ENCODE data around the gene ATG4B. TPM values are rescaled to one million over a fixed set of nuclear protein-coding genes. Genes with fewer than 3 reads are reported as not detected.

Gene ATG4B
- total RNA-seq, 2 experiments from 2014 or later = 86.5 to 89.4 TPM

DNA sequence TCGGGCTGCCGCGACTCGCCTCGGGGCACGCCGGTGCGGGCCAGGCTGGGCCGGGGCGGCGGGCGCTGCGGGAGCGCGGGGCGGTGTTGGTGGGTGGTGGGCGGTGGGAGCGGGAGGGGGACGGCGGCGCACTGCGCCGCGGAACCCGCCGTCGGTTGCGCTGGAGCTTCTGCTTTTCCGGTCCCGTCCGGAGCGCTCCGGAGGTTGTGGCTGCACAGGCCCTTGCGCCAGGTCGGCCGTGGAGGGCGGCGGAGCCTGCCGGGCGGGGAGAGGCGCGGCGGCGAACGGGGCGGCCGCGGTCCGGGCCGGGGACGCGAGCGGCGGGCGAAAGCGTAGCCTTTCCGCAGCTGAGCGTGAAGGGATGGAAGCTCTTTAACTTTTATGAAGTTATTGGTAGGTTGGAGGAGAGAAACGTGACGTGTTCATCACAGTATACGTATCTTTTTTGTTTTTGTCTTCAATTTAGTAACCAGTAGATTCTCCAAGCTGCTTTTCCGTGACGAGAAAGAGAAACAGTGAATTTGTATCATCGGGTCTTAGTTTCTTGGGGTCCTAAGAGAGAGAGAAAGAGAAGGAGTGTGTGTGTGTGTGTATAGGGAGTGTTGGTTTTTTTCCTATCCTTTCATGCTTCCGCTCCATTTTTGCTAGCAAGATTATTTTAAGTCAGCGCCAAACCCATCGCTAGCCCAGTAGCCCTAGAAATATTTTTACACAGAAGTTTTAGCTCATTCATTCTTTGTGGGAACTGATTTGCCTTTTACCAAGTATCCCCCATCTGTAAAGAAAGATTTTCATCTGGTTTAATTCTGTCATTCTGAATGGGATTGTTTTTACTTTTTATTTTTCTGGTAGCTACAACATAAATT is 535 bp downstream of the ATG4B start:
- POLR2A ChIA-PET = interaction anchor here (0.6 to 4.2 kb wide), 8 partner anchors 9 to 488 kb away, joined by 3 to 28 read pairs (median 9); partner anchors contain the start of genes DTYMK, HDLBP, ING5 and PPP1R7
- H3K4me3 ChIP-seq (ENCODE audit: low read length) = peak overlapping the region; percentile 76

DNA sequence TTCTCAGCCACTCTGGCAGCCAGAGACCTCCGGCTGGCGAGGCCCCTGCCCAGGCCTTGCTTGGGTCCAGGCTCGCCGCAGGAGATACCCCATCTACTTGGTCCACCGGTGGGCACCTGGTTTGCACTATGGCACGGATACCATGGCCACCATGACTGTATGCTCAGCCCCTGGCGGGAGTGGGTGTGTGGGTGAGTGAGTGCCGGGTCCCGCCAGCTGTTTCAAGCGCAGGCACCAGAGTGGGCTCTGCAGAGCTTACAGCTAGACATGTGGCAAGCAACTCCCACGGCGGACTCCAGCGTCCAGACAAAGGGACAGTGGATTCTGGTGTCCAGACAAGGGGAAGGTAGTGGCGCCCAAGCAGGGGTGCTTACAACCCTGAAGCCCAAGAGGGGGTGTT is 1.4 kb downstream of the ATG4B start:
- Histone ChIP-seq H3K27me3 (ENCODE audit: control insufficient read depth in 1 of 2, insufficient read depth in 2 of 2, low read length in 2 of 2) (no peaks in the 10 kb centered on the region), H3K4me1 (ENCODE audit: insufficient read depth, low read length) (peaks cover 45% of the 10 kb centered on the region), H3K4me3 (ENCODE audit: low read length) (no peak overlapping the region), H3K36me3 (ENCODE audit: insufficient read depth, low read length) (peaks cover 5% of the 10 kb centered on the region), H3K9me3 (ENCODE audit: control insufficient read depth in 1 of 2, insufficient read depth in 1 of 2, low read length in 2 of 2) (no peaks in the 10 kb centered on the region), H3K27ac (ENCODE audit: low read depth in 1 of 2, low read length in 2 of 2) (no peak overlapping the region)
- DNase-seq (no peak), ATAC-seq (ENCODE audit: poor library complexity) (no peak)
- TF ChIP-seq, protein P1, sequence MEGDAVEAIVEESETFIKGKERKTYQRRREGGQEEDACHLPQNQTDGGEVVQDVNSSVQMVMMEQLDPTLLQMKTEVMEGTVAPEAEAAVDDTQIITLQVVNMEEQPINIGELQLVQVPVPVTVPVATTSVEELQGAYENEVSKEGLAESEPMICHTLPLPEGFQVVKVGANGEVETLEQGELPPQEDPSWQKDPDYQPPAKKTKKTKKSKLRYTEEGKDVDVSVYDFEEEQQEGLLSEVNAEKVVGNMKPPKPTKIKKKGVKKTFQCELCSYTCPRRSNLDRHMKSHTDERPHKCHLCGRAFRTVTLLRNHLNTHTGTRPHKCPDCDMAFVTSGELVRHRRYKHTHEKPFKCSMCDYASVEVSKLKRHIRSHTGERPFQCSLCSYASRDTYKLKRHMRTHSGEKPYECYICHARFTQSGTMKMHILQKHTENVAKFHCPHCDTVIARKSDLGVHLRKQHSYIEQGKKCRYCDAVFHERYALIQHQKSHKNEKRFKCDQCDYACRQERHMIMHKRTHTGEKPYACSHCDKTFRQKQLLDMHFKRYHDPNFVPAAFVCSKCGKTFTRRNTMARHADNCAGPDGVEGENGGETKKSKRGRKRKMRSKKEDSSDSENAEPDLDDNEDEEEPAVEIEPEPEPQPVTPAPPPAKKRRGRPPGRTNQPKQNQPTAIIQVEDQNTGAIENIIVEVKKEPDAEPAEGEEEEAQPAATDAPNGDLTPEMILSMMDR (IDR thresholded peaks at IDR 0.05) = no peak
- Mint-ChIP-seq H3K27me3 (no peaks in the 10 kb centered on the region), H3K36me3 (ENCODE audit: low read depth) (peaks cover 24% of the 10 kb centered on the region), H3K27ac (peak overlapping the region; percentile 84), H3K9me3 (no peaks in the 10 kb centered on the region), H3K4me1 (ENCODE audit: low read depth) (peaks cover 65% of the 10 kb centered on the region), H3K4me3 (peak overlapping the region; percentile 94)
- ChIA-PET POLR2A (interaction anchor here (1.3 to 4.2 kb wide), 5 partner anchors 21 to 489 kb away, joined by 5 to 28 read pairs (median 14); partner anchors contain the start of genes DTYMK, HDLBP, ING5 and PPP1R7), CTCF (no interaction called here)
- intact Hi-C loops (cut with DNase I, micrococcal nuclease) = loop anchor here (5.0 to 10.0 kb wide), 4 partner anchors 46 to 1054 kb away; partner anchors contain the start of genes CAPN10 (in 1 of the 2), D2HGDH (in 1 of the 2), DTYMK (in 1 of the 2) and ING5 (in 1 of the 2)

More for the DNA sequence above, 535 bp downstream of the ATG4B start:
- H3K4me3 Mint-ChIP-seq = peak overlapping the region; percentile 95
- H3K27me3 ChIP-seq (ENCODE audit: control insufficient read depth in 1 of 2, insufficient read depth in 2 of 2, low read length in 2 of 2) = no peaks in the 10 kb centered on the region
- H3K9me3 ChIP-seq (ENCODE audit: control insufficient read depth in 1 of 2, insufficient read depth in 1 of 2, low read length in 2 of 2) = no peaks in the 10 kb centered on the region
- H3K9me3 Mint-ChIP-seq = no peaks in the 10 kb centered on the region
- H3K27ac ChIP-seq (ENCODE audit: low read depth in 1 of 2, low read length in 2 of 2) = peak overlapping the region; percentile 82 to 93
- TF ChIP-seq, protein P1 (IDR thresholded peaks at IDR 0.05) = no peak
- intact Hi-C loops (cut with DNase I, micrococcal nuclease) = loop anchor here (1.0 to 10.0 kb wide), 7 partner anchors 19 to 1053 kb away; partner anchors contain the start of genes DTYMK (in 2 of the 2), CAPN10 (in 1 of the 2), D2HGDH (in 1 of the 2) and HDLBP (in 1 of the 2)
- peaks cover 61% of the 10 kb centered on the region for H3K4me1 Mint-ChIP-seq (ENCODE audit: low read depth)
- peaks cover 45% of the 10 kb centered on the region for H3K4me1 ChIP-seq (ENCODE audit: insufficient read depth, low read length)
- ATAC-seq (ENCODE audit: poor library complexity) (peak; percentile 35), DNase-seq (peak in 5 of 14 experiments; percentile 16 to 29 (median 21))
- peaks cover 12% of the 10 kb centered on the region for H3K36me3 ChIP-seq (ENCODE audit: insufficient read depth, low read length)
- CTCF ChIA-PET = interaction anchor here (0.6 to 2.4 kb wide), 4 partner anchors 28 to 339 kb away, joined by 3 to 10 read pairs (median 5); partner anchors contain the start of gene ING5
- H3K27ac Mint-ChIP-seq = peak overlapping the region; percentile 84
- no peaks in the 10 kb centered on the region for H3K27me3 Mint-ChIP-seq
- peaks cover 33% of the 10 kb centered on the region for H3K36me3 Mint-ChIP-seq (ENCODE audit: low read depth)

DNA sequence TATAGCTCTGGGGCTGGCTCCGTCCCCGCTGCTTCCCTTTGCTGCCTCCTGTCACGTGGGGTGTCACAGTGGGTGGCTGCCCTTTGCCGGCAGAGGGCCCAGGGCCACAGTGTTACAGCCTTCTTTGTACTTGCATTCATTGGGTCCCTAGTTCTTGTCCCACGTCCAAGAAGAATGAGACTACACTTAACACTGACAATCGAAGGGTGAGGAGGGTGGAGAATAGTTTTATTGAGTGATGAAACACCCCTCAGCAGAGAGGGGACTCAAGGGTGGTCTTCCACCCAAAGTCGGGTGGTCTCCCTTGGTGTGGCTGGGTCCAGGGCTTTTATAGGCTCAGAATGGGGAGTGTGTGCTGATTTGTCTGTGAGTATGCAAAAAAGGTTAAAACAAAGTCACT is 1.9 kb downstream of the ATG4B start:
- H3K4me1 Mint-ChIP-seq (ENCODE audit: low read depth) = peaks cover 65% of the 10 kb centered on the region

More for the DNA sequence above, 1.9 kb downstream of the ATG4B start:
- H3K4me1 ChIP-seq (ENCODE audit: insufficient read depth, low read length) = peaks cover 45% of the 10 kb centered on the region
- Mint-ChIP-seq H3K27ac (peak overlapping the region; percentile 84), H3K9me3 (no peaks in the 10 kb centered on the region), H3K27me3 (no peaks in the 10 kb centered on the region), H3K36me3 (ENCODE audit: low read depth) (peaks cover 22% of the 10 kb centered on the region), H3K4me3 (peak overlapping the region; percentile 94)
- ATAC-seq (ENCODE audit: poor library complexity) = no peak
- TF ChIP-seq, protein P1 (IDR thresholded peaks at IDR 0.05) = no peak
- H3K27ac ChIP-seq (ENCODE audit: low read depth in 1 of 2, low read length in 2 of 2) = no peak overlapping the region
- ChIA-PET CTCF (no interaction called here), POLR2A (no interaction called here)
- no peak for DNase-seq
- H3K4me3 ChIP-seq (ENCODE audit: low read length) = no peak overlapping the region
- intact Hi-C loops (cut with DNase I, micrococcal nuclease) = loop anchor here (5.0 to 10.0 kb wide), 4 partner anchors 45 to 1055 kb away; partner anchors contain the start of genes CAPN10 (in 1 of the 2), D2HGDH (in 1 of the 2), DTYMK (in 1 of the 2) and ING5 (in 1 of the 2)
- no peaks in the 10 kb centered on the region for H3K9me3 ChIP-seq (ENCODE audit: control insufficient read depth in 1 of 2, insufficient read depth in 1 of 2, low read length in 2 of 2)
- H3K36me3 ChIP-seq (ENCODE audit: insufficient read depth, low read length) = peaks cover 5% of the 10 kb centered on the region
- no peaks in the 10 kb centered on the region for H3K27me3 ChIP-seq (ENCODE audit: control insufficient read depth in 1 of 2, insufficient read depth in 2 of 2, low read length in 2 of 2)

Measured in CD4-positive, alpha-beta T cell (primary cell).